K562 (cell line): ENCODE results near the gene SLC35B1. TPM values are rescaled to one million over a fixed set of nuclear protein-coding genes. Genes with fewer than 3 reads are reported as not detected.
A peak's percentile ranks its signal among the peaks of the same experiment; 100 is the strongest.

Source experiments
- ATF3 ChIP-seq, 2 experiments: fragments of 450-650 bp in 1 of 2; sonication (generic) in 1 of 2; formaldehyde crosslinking in 1 of 2; IDR thresholded peaks in 1 of 2; conservative IDR thresholded peaks in 1 of 2; 2 replicates each; pipeline versions ENCODE4 v1.6.1 to v1.8.1; 2016 to 2023; ENCODE audit warnings: mild to moderate bottlenecking in 2 of 2, moderate library complexity in 2 of 2, inconsistent platforms in 1 of 2, missing genetic modification reagents in 1 of 2
- EP300 ChIP-seq: IDR thresholded peaks from 2 replicates; pipeline ENCODE4 v1.6.1; 2012; ENCODE audit warnings: low read length, improper control_type of control experiment
- EWSR1 ChIP-seq: fragments of 450-650 bp; IDR thresholded peaks from 2 replicates; pipeline ENCODE4 v1.6.1; 2018; ENCODE audit warnings: borderline replicate concordance, mild to moderate bottlenecking, low read depth, moderate library complexity; ENCODE audit not compliant: partially characterized antibody
- GTF2E2 ChIP-seq: fragments of 200-800 bp; sonication (Bioruptor generic); IDR thresholded peaks from 2 replicates; pipeline ENCODE4 v1.6.1; 2016; ENCODE audit warnings: missing genetic modification characterization, missing compliant biosample characterization
- HCFC1 ChIP-seq: IDR thresholded peaks from 2 replicates; pipeline ENCODE4 v1.6.1; 2012; ENCODE audit warnings: low read depth, low read length, improper control_type of control experiment
- HOXB6 ChIP-seq: fragments of 250-450 bp; sonication (Bioruptor Pico); IDR thresholded peaks from 2 replicates; pipeline ENCODE4 v1.5.1; 2022; ENCODE audit warnings: mild to moderate bottlenecking, borderline replicate concordance
- KDM1A ChIP-seq, 2 experiments: fragments of 450-650 bp; IDR thresholded peaks; 2 replicates each; pipeline ENCODE4 v1.6.1; 2016; ENCODE audit warnings: mild to moderate bottlenecking in 2 of 2
- MAZ ChIP-seq, 2 experiments: fragments of 450-650 bp in 1 of 2; sonication (generic) in 1 of 2; formaldehyde crosslinking; IDR thresholded peaks in 1 of 2; conservative IDR thresholded peaks in 1 of 2; 2 replicates each; pipeline versions ENCODE4 v1.4.0 to v1.5.0; 2020; ENCODE audit warnings: mild to moderate bottlenecking in 1 of 2, missing genetic modification reagents in 1 of 2
- MITF ChIP-seq: IDR thresholded peaks from 2 replicates; pipeline ENCODE4 v1.6.1; 2014; ENCODE audit warnings: antibody characterized with exemption
- NR4A1 ChIP-seq, 2 experiments: fragments of 250-450 bp in 1 of 2; fragments of 450-650 bp in 1 of 2; sonication (Bioruptor Pico) in 1 of 2; IDR thresholded peaks; 2 replicates each; pipeline versions ENCODE4 v1.4.0 to v1.6.1; 2016 to 2020; ENCODE audit warnings: mild to moderate bottlenecking in 2 of 2, missing compliant biosample characterization in 1 of 2, missing genetic modification characterization in 1 of 2, moderate library complexity in 1 of 2
- RAD21 ChIP-seq, 2 experiments: fragments of 250-450 bp in 1 of 2; fragments of 450-650 bp in 1 of 2; sonication (Bioruptor Pico) in 1 of 2; formaldehyde crosslinking in 1 of 2; IDR thresholded peaks in 1 of 2; conservative IDR thresholded peaks in 1 of 2; 2 replicates each; pipeline versions ENCODE4 v1.4.0 to v1.8.0; 2020 to 2022; ENCODE audit warnings: mild to moderate bottlenecking in 2 of 2, moderate library complexity in 1 of 2
- SMARCB1 ChIP-seq: IDR thresholded peaks from 2 replicates; pipeline ENCODE4 v1.6.1; 2011; ENCODE audit warnings: improper control_type of control experiment, low read depth; ENCODE audit not compliant: insufficient read length
- ZBTB12 ChIP-seq: fragments of 250-450 bp; sonication (Bioruptor Pico); IDR thresholded peaks from 2 replicates; pipeline ENCODE4 v1.4.0; 2020
- ZBTB34 ChIP-seq: fragments of 250-450 bp; sonication (Bioruptor Pico); IDR thresholded peaks from 2 replicates; pipeline ENCODE4 v1.8.0; 2021; ENCODE audit warnings: mild to moderate bottlenecking, moderate library complexity
- ZFX ChIP-seq: sonication (generic); formaldehyde crosslinking; IDR thresholded peaks from 2 replicates; pipeline ENCODE4 v1.8.0; 2022; ENCODE audit warnings: mild to moderate bottlenecking, missing genetic modification reagents, moderate library complexity
- ZKSCAN8 ChIP-seq: fragments of 200-800 bp; sonication (Bioruptor generic); IDR thresholded peaks from 2 replicates; pipeline ENCODE4 v1.6.1; 2016; ENCODE audit warnings: missing genetic modification characterization, missing compliant biosample characterization
- ZNF408 ChIP-seq: fragments of 250-450 bp; sonication (Bioruptor Pico); IDR thresholded peaks from 2 replicates; pipeline ENCODE4 v1.4.0; 2020; ENCODE audit warnings: low read depth, mild to moderate bottlenecking, moderate library complexity
- ZNF707 ChIP-seq: fragments of 250-450 bp; sonication (Bioruptor Pico); conservative IDR thresholded peaks from 2 replicates; pipeline ENCODE4 v1.8.0; 2022; ENCODE audit warnings: inconsistent platforms, mild to moderate bottlenecking, moderate library complexity
- polyA plus RNA-seq, 8 experiments: library from polyadenylated mRNA; depleted of rRNA in 4 of 8; stranded (reverse) in 5 of 8; unstranded in 3 of 8; fragments of >200 nt; fragmentation: Nextera tagmentation in 2 of 8; fragmentation: Illumina TruSeq in 1 of 8; extraction: Ambion mirVana in 2 of 8; extraction: Trizol in 1 of 8; gene quantifications; 2 replicates each; pipeline versions ENCODE4 v1.2.1 to v1.2.3, GENCODE V29; 2011 to 2014; ENCODE audit warnings: inconsistent platforms in 1 of 8, missing spikeins in 1 of 8
- total RNA-seq, 7 experiments: library from RNA; depleted of rRNA in 6 of 7; stranded (reverse); fragments of >200 nt in 6 of 7; fragmentation: Illumina TruSeq in 2 of 7; extraction: Trizol in 2 of 7; gene quantifications; 2 replicates each; pipeline versions ENCODE4 v1.2.1 to v1.2.3, GENCODE V29; 2011 to 2021; ENCODE audit warnings: low replicate concordance in 1 of 7

SLC35B1 gene
- total and polyA plus RNA-seq, 9 of the 15 experiments (the other 6 are each of a cell fraction or from before 2014, with no cell fraction given) = 51.4 to 87.9 (median 66.3) TPM

- TF ChIP-seq ATF3 (IDR thresholded peaks at IDR 0.05) = peak; percentile 88
- peak; percentile 91 for TF ChIP-seq ATF3 (CRISPR knock-in tag; conservative IDR thresholded peaks at IDR 0.05)
- peak; percentile 75 to 95 for TF ChIP-seq MAZ (CRISPR knock-in tag; conservative IDR thresholded peaks at IDR 0.05 in 1 of 2, IDR thresholded peaks at IDR 0.05 in 1 of 2)
- TF ChIP-seq KDM1A (IDR thresholded peaks at IDR 0.05) = peak; percentile 99
- TF ChIP-seq MITF = peak; percentile 95
- no peak for TF ChIP-seq EWSR1
- peak; percentile 52; the same call in 1 of the 2 replicates for TF ChIP-seq HCFC1
- TF ChIP-seq RAD21 (CRISPR knock-in tag; conservative IDR thresholded peaks at IDR 0.05 in 1 of 2, IDR thresholded peaks at IDR 0.05 in 1 of 2) = peak; percentile 11 to 55; a peak in 3 of 4 replicates
- TF ChIP-seq ZBTB34 (CRISPR knock-in tag) = peak; percentile 96
- peak; percentile 61; the same call in 1 of the 2 replicates for TF ChIP-seq ZBTB12
- peak; percentile 99 for TF ChIP-seq EP300
- TF ChIP-seq NR4A1 (CRISPR knock-in tag; IDR thresholded peaks at IDR 0.05) = no peak; the same call in none of the 2 replicates
- TF ChIP-seq NR4A1 (tag; IDR thresholded peaks at IDR 0.05) = peak; percentile 97
- TF ChIP-seq ZNF707 (CRISPR knock-in tag) = 0 out of 2 replicates have a peak, but pooled peaks have one; percentile 3
- no peak; the same call in 1 of the 2 replicates for TF ChIP-seq HOXB6 (CRISPR knock-in tag)
- TF ChIP-seq GTF2E2 = no peak; the same call in 1 of the 2 replicates
- no peak for TF ChIP-seq SMARCB1
- TF ChIP-seq ZFX (CRISPR knock-in tag) = peak; percentile 33; the same call in 1 of the 2 replicates
- peak; percentile 96 for TF ChIP-seq ZKSCAN8
- no peak for TF ChIP-seq ZNF408
Observed at GRCh38 chr17:49739641-49740271, 32.0 kb upstream of the SLC35B1 start (continued).
